Stimulated activated CD8-positive, alpha-beta memory T cell treated with anti-CD3 and anti-CD28 coated beads, Interleukin-15, amount 100 ng/mL, for 1 hour (primary cell): ENCODE results near the gene ITPRIP.

Source experiments
- DNase-seq: peaks from one replicate; pipeline ENCODE4 v3.0.0-alpha.2; 2020; ENCODE audit warnings: low read depth

ITPRIP gene, protein sequence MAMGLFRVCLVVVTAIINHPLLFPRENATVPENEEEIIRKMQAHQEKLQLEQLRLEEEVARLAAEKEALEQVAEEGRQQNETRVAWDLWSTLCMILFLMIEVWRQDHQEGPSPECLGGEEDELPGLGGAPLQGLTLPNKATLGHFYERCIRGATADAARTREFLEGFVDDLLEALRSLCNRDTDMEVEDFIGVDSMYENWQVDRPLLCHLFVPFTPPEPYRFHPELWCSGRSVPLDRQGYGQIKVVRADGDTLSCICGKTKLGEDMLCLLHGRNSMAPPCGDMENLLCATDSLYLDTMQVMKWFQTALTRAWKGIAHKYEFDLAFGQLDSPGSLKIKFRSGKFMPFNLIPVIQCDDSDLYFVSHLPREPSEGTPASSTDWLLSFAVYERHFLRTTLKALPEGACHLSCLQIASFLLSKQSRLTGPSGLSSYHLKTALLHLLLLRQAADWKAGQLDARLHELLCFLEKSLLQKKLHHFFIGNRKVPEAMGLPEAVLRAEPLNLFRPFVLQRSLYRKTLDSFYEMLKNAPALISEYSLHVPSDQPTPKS

DNA sequence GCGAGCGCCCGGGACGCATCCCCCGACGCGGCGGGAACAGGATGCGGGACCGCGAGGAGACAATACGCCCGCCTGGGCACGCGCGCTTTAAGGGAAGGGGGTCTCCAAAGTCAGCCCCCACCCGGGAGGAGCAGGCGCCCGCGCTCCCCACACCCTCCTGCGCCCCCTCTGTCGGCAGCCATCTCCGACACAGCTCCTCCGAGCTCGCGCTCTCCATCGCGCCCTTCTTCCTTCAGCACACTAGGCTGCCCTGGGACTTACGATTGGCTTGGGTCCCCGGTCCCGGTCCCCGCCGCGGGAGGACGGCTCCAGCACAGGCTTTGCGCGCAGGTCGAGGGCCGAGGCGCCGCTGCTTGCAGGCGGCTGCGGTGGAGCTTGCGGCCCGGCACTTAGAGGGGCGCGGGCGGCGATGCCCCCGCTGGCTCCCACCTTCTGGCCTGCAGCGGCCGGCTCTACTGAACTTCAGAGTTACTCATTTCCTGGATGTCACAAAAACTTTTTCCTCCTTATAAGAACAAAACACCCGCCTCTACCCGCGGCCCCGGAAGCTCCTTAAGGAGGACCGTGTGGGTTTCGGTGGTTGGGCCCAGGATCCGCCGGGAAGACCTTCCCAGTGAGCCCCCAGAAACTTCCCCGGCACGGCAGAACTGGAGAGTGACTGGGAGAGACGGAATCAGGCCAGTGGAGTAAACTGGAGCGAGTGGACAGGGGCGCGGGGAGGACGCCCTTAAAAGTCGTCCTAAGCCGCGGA, at the start of gene ITPRIP:
ITPRIP (minus strand) TSS at position 481 of the 751 bp plus-strand sequence. CDS start 22,414 bp downstream, outside the sequence.
- peak; percentile 46 for DNase-seq

DNA sequence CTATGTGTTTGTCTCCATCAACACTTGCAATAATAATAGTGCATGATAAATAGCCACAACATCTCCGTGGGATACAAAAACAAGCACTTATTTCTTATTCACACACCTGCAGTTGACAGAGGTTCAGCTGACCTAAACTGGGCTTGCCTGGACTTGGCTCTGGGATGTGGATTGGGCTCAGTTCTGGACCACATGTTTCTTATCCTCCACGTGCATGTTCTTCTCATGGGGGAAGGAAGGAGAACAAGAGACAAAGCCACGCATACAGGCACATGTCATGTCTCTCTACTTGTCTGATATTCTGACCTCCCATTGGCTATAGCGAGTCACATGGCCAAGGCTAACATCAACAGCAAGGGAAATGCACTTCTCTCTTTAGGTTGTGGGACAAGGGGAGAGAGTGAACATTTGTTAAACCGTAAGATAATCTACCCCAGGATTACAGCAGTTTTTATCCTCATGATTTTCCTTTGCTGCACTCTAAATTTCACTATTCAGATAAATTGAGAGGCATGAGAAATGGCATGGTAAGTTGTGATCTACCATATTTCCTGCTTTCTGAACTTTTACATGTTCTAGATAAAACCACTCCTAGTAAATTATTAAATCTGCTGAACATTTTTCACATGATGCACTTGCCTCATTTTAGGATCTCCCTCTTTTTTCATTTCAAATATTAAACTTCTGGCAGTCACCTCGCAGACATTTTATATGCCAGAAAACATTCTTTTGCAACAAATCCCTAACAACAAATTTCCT, 49.0 kb upstream of the ITPRIP start:
- DNase-seq, result no peak

GRCh38 chr10:104380336-104380735, 42.1 kb upstream of the ITPRIP start:
- no peak for DNase-seq

DNA sequence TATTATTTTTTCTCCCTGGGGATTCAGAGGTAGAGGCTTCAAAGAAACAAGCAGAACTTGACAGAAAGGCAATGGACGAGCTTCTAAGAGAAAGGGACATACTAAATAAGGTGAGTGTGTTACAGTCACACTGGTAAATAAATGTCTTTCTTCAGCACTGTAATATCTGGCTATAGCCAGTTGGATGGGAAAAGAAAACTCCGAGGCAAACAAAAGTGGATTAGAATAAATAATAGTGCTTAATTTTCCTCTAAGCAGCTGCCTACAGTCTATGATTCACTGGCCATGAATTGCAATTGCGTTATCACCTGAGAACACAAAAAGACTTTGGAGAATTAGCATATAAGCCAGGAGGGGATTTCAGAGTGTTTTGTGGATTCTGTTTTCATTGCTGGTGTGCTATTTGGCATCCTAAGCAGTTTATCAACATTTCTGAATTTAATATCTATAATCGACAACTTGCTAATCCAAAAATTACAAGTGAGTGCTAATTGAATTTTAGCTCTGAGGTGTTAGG, 38.6 kb upstream of the ITPRIP start:
- no peak for DNase-seq

DNA sequence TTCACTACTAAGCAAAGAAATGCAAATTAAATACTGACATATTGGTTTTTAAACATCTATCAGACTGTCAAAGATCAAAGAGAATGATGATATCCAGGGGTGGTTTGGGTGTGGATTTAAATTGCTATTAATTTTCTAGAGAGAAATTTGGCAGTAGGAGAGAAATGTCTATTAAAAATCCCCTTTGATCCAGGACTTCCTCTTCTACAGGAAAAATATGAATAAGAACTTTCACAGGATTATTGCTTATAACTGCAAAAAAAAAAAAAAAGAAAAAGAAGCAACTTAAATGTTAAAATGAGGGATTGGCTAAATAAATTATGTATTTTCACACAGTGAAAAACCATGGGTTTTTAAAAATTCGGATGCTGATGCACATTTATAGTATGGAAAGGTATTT, 36.3 kb upstream of the ITPRIP start:
- no peak for DNase-seq

- DNase-seq, result no peak
These were observed 33.5 kb upstream of the ITPRIP start for GRCh38 chr10:104371753-104372152.

- no peak for DNase-seq
These were observed 30.1 kb upstream of the ITPRIP start for GRCh38 chr10:104368381-104368780.

DNA sequence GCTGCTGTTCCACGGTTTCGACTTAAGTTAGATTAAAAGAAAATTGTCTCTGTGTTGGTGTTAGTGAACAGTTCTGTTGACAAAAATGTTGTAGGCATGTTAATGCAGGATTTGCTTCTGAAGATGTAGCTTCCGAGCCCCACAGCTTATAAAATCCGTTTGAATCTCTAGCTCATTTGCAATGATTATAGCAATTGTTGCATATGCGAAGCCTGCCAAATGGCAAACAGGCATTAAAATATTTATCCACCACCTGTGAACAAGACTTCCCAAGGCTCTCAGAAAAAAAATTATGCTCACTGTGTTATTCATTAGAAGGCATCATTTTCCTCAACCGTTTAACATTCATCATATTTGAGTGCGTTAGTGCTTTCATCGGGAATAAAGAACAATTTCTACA, 29.6 kb upstream of the ITPRIP start:
- no peak for DNase-seq

GRCh38 chr10:104359811-104360210, 21.5 kb upstream of the ITPRIP start:
- DNase-seq, result no peak

DNA sequence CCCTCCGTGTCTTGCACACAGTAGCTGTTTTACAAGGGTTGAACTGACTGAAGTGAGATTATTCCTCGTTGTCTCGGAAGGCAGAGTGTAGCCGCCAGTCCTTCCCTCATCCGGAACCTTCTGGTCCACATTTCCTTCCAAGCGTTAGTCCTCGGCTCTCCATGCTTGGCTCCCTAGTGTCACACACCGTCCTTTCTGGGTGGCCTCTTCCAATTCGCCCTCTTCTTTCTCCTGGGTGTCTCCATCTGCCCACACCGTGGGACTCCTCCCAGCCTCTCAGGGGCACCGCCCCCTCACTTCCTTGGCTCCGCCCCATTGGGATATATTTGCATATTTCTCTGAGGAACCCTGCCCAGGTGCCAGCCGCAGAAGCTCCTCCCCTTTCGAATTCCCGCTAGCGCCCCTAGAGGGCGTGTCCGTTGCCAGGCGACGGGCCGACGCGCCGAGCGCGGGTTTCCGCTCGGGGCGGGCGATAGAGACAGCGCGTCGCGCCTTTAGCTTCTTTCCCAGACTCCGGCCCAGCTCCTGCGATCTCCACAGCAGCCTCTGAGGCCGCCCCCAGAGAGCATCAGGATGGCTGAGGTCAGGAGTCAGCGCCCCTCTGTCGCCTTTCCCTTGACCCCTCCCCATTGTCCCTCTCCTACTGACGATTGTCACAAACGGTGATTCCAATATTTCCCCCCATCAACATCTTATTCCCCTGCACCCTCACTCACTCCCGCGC, 15.2 kb upstream of the ITPRIP start, which contains the start of gene CFAP58:
CFAP58 (plus strand) TSS at position 509 of the 724 bp plus-strand sequence; CDS start at position 574, 65 bp downstream.
- peak; percentile 79 for DNase-seq

- no peak for DNase-seq
These were observed 13.7 kb upstream of the ITPRIP start for GRCh38 chr10:104351919-104352318.

GRCh38 chr10:104351061-104351702, 12.9 kb upstream of the ITPRIP start:
- no peak for DNase-seq

DNA sequence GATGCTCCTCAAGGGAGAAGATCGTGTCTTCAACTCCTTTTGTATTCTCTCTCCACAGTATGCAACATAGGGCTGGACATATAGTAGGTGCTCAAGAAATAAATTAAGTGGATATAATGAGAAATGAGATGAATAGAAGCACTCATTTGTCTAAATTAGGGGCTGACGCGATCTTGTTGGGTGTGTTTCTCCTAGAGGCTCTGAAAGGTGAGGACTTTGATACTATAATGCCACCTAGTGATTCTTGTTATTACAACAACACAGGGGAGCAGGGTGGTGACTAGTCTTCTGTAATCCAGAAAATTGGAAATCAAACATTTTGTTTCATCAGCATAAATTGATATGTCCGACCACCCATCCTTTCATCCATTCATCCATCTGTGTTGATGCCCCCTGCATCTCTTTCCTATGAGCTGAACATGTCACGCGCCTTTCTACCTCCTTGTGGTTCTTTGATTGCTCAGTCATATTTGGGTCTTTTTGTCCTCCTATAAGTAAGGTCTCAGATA, 11.9 kb upstream of the ITPRIP start:
- no peak for DNase-seq

DNA sequence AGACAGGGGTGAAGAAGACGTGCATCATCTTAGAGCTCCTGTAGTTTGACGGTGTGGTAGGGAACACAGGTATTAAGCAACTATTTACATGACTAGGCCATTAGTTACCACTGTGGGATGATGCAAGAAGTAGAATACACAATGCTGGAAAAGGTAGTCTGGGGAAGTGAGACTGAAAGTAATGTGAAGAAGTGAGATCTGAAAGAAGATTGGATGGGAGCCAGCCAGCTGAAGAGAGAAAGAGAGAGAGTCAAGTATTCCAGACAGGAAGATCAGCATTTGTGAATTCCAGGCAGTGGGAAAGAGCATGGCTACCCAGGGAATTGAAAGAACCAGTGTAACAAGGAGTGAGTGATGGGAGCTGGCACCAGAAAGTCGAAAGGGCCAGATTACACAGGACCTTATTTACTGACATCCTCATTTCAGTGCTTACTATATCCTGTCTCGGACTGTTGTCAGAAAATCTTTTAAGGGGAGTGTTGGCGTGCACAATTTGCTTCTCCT, 11.4 kb upstream of the ITPRIP start:
- no peak for DNase-seq

- no peak for DNase-seq
These were observed 10.3 kb upstream of the ITPRIP start for GRCh38 chr10:104348601-104349000.

DNA sequence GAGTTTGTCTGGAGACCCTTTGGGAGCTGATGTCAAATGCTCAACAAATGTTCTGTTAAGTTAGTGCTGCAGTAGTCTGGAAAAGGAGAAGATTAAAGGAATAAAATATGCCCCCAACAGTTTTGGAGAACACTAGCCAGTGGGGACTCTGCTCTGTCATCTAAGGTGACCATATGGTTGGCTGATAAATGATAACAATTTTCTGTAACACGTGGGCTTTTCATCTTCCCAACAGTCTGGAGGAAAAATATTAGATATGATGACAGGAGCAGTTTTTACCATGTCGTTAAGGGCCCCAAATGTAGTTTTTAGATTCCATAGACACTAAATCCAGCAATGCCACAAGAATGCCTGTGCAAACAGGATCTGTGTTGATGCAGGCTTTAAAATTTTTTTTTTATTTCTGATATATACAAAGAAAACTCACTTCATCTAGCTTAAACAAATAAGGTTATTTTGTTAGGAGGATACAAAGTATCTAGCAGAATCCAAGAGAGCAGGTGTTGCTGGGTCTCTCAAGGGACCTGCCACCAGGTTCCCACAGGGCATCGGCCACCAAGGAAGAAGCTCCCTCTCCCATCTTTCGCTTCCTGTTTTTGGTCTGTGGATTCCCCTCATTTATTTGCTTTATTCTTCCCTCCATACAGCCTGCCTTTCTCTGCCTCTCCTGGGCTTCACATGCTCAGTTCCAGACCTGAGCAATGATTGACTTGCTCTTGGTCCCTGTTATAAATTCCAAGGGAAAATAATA, 9.2 kb upstream of the ITPRIP start:
- no peak for DNase-seq

DNA sequence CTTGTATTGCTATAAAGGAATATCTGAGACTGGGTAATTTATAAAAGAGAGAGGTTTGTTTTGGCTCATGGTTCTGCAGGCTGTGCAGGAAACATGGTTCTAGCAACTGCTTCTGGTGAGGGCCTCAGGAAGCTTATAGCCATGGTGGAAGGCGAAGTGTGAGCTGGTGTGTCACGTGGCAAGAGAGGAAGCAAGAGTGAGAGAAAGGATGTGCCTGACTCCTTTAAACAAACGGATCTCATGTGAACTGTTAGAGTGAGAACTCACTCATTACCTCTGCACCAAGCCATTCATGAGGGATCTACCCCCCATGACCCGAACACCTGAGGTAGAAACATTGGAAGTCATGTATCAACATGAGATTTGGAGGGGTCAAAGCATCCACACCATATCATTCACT, 7.7 kb upstream of the ITPRIP start:
- no peak for DNase-seq

DNA sequence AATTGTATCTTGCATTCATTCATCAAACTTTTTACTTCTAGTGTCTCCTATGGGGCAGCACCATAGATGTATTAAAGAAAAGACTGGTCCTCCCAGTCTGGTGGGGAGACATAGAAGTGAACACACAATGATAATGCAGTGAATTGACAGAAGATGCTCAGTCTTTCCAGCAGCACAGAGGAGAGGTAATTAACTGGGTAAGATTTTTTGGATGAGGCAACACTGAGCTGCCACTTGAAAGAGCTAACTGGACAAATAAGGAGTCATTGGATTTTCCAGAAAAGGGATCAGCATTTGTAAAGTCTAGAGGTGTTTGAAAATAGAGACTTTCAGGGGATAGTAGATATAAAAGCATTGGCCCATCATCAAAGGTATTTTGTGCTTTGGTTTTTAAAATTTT, 7.2 kb upstream of the ITPRIP start:
- no peak for DNase-seq

- DNase-seq, result no peak
These were observed 6.0 kb upstream of the ITPRIP start for GRCh38 chr10:104344219-104344618.
